Thyroid gland (tissue), 4 donors: ENCODE data around the gene AMPD3. TPM values are rescaled to one million over a fixed set of nuclear protein-coding genes. Genes with fewer than 3 reads are reported as not detected.

Experiments used
- DNase-seq, 2 donors: peaks; one replicate each; pipeline ENCODE4 v3.0.0-alpha.2; 2019
- H3K27ac ChIP-seq, 3 donors: fragments of 200-600 bp; sonication (generic); 1 replicate in 2 of 3; 2 replicates in 1 of 3; pipeline ENCODE4 v1.5.1; 2016 to 2019; ENCODE audit warnings: mild to moderate bottlenecking in 1 of 3, moderate library complexity in 1 of 3
- H3K27me3 ChIP-seq: fragments of 200-600 bp; sonication (generic); one replicate; pipeline ENCODE4 v1.5.1; 2019
- H3K36me3 ChIP-seq, 2 donors: fragments of 200-600 bp; sonication (generic); one replicate each; pipeline ENCODE4 v1.5.1; 2016 to 2019
- H3K4me1 ChIP-seq, 2 donors: fragments of 200-600 bp; sonication (generic); one replicate each; pipeline ENCODE4 v1.5.1; 2017 to 2019
- H3K4me3 ChIP-seq, 3 donors: fragments of 200-600 bp; sonication (generic); replicated peaks in 1 of 3; 1 replicate in 2 of 3; 2 replicates in 1 of 3; pipeline ENCODE4 v1.5.1; 2016; ENCODE audit warnings: mild to moderate bottlenecking in 1 of 3
- H3K9me3 ChIP-seq: fragments of 200-600 bp; sonication (generic); one replicate; pipeline ENCODE4 v1.5.1; 2017
- CTCF ChIP-seq, 6 experiments: fragments of 200-600 bp in 3 of 6; fragments of 450-650 bp in 3 of 6; sonication (generic) in 3 of 6; IDR thresholded peaks; one replicate each; pipeline ENCODE4 v1.5.1; 2016 to 2019; ENCODE audit warnings: antibody characterized with exemption in 6 of 6, mild to moderate bottlenecking in 2 of 6, inconsistent platforms in 1 of 6, moderate library complexity in 1 of 6
- POLR2A ChIP-seq, 2 donors: fragments of 450-650 bp; IDR thresholded peaks; one replicate each; pipeline ENCODE4 v1.6.1; 2017; ENCODE audit warnings: antibody characterized with exemption in 2 of 2, mild to moderate bottlenecking in 2 of 2, moderate library complexity in 1 of 2
- WGBS, 2 donors: methylation state at CpG; one replicate each; pipeline ENCODE4 v1.1.5; 2017; 5-methylcytosine and 5-hydroxymethylcytosine counted together
- intact Hi-C: fragments of 100-400 bp; cut with DNase I; formaldehyde crosslinking; loops from one replicate; pipeline ENCODE4 v1.15.1; 2023
- total RNA-seq, 4 donors: library from RNA; depleted of rRNA; stranded (reverse); fragments of >200 nt; gene quantifications; one replicate each; pipeline ENCODE4 v1.2.3, GENCODE V29; 2016

AMPD3 gene
- total RNA-seq, 4 donors from 2014 or later = 3.8 to 13.0 (median 7.6) TPM

DNA sequence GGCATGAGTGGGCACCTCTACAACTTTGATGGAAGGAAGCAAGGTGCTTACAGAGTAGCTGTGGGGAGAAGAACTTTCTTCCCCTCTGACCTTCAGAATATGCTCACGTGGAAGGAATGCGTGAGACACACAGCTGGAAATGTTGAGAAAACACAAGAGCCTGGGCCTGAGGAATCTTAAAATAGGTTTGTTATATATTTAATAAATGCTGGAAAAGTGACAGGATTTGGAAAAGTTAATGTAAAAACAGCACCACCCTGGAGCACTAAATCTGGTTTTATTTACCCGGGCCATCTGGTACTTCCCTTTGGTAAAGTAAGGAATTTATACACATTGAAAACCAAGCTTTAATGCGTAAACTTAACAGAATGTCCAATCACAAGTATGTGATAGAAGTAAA lies 14.0 kb upstream of the AMPD3 start:
- Histone ChIP-seq H3K27me3 (no peaks in the 10 kb centered on the region), H3K27ac (no peak overlapping the region), H3K9me3 (no peaks in the 10 kb centered on the region), H3K4me1 (no peaks in the 10 kb centered on the region), H3K36me3 (no peaks in the 10 kb centered on the region), H3K4me3 (no peak overlapping the region)
- intact Hi-C loops = no loop called here
- DNase-seq = no peak
- TF ChIP-seq POLR2A (IDR thresholded peaks at IDR 0.05) (no peak), CTCF (IDR thresholded peaks at IDR 0.05) (no peak)
- WGBS, 2 donors = 94 to 96% methylated on average over 4 of the region's 4 CpGs

- Histone ChIP-seq H3K4me1 (no peaks in the 10 kb centered on the region), H3K4me3 (no peak overlapping the region), H3K27me3 (no peaks in the 10 kb centered on the region), H3K27ac (no peak overlapping the region), H3K9me3 (no peaks in the 10 kb centered on the region), H3K36me3 (no peaks in the 10 kb centered on the region)
- intact Hi-C loops = no loop called here
- no peak for DNase-seq
- TF ChIP-seq CTCF (IDR thresholded peaks at IDR 0.05) = no peak
- TF ChIP-seq POLR2A (IDR thresholded peaks at IDR 0.05) = no peak
- 92% methylated on average over 8 of the region's 8 CpGs for WGBS, 2 donors
Measured at GRCh38 chr11:10441652-10442503, 13.2 kb upstream of the AMPD3 start.

- H3K4me1 ChIP-seq = no peaks in the 10 kb centered on the region
- intact Hi-C loops = no loop called here
- H3K27ac ChIP-seq = no peak overlapping the region
- 94 to 96% methylated on average over 7 of the region's 7 CpGs for WGBS, 2 donors
- no peaks in the 10 kb centered on the region for H3K27me3 ChIP-seq
- no peaks in the 10 kb centered on the region for H3K9me3 ChIP-seq
- no peak overlapping the region for H3K4me3 ChIP-seq
- TF ChIP-seq POLR2A (IDR thresholded peaks at IDR 0.05) (no peak), CTCF (IDR thresholded peaks at IDR 0.05) (no peak)
- no peak for DNase-seq
- H3K36me3 ChIP-seq = no peaks in the 10 kb centered on the region
Measured at GRCh38 chr11:10443152-10443551, 11.9 kb upstream of the AMPD3 start.

DNA sequence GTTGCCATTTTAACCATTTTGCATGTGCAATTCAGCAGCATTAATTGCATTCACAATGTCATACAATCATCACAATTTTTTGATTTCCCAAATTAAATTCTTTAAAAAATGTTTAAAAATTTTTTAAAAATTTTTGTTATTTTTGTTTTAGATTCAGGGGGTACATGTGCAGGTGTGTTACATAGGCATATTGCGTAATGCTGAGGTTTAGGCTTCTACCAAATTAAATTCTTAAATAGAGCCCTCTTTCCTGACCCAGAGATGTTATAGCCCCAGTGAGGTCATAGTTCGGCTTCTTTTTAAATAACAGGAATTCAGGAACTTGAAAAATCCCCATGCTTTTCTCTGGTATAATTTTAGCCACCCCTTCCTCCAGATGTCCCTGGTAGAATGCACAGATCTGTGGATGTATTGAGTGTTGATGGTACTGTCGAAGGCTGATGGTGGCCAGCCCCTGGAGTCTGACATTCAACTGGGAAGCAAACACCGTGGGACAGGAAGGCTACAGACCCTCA lies 11.3 kb upstream of the AMPD3 start:
- 81 to 90% methylated on average over 4 of the region's 4 CpGs for WGBS, 2 donors
- Histone ChIP-seq H3K4me1 (no peaks in the 10 kb centered on the region), H3K36me3 (no peaks in the 10 kb centered on the region), H3K4me3 (no peak overlapping the region), H3K9me3 (no peaks in the 10 kb centered on the region), H3K27ac (no peak overlapping the region), H3K27me3 (no peaks in the 10 kb centered on the region)
- intact Hi-C loops = no loop called here
- no peak for DNase-seq
- TF ChIP-seq CTCF (IDR thresholded peaks at IDR 0.05) (no peak), POLR2A (IDR thresholded peaks at IDR 0.05) (no peak)

- 89 to 92% methylated on average over 4 of the region's 4 CpGs for WGBS, 2 donors
- TF ChIP-seq CTCF (IDR thresholded peaks at IDR 0.05) (no peak), POLR2A (IDR thresholded peaks at IDR 0.05) (no peak)
- Histone ChIP-seq H3K36me3 (no peaks in the 10 kb centered on the region), H3K27ac (no peak overlapping the region), H3K27me3 (no peaks in the 10 kb centered on the region), H3K9me3 (no peaks in the 10 kb centered on the region), H3K4me1 (peaks cover 0 to 3% of the 10 kb centered on the region in 2 donors), H3K4me3 (no peak overlapping the region)
- no peak for DNase-seq
- intact Hi-C loops = no loop called here
Measured at GRCh38 chr11:10444725-10445315, 10.2 kb upstream of the AMPD3 start.
